GM12878 (cell line): ENCODE data around the gene CSTPP1. TPM values are rescaled to one million over a fixed set of nuclear protein-coding genes. Genes with fewer than 3 reads are reported as not detected.

ENCODE experiments used
- ATAC-seq: fragments of 200-7000 bp; cut with Tn5 transposase; 3 replicates; pipeline ENCODE4 v1.9.1; 2020; ENCODE audit warnings: mild to moderate bottlenecking, moderate library complexity
- BruUV-seq: library from RNA; stranded (reverse); fragments of 400-500 nt; replicated peaks from 2 replicates; lab custom pipeline; 2021; lab: Mats Ljungman, UMichigan
- CTCF ChIA-PET: fragments of 300-600 bp; sonication (Branson Sonifier 250); formaldehyde crosslinking; extraction: SDS; loops from one replicate; lab custom pipeline; 2021; ENCODE audit warnings: inconsistent platforms; lab: Yijun Ruan, JAX
- POLR2A ChIA-PET: fragments of 350-600 bp; formaldehyde crosslinking; extraction: SDS; loops from one replicate; lab custom pipeline; 2021; ENCODE audit warnings: inconsistent platforms; lab: Charles Lee
- RAD21 ChIA-PET: fragments of 300-600 bp; sonication (Branson Sonifier 250); formaldehyde crosslinking; loops from one replicate; lab custom pipeline; 2023; ENCODE audit warnings: antibody characterized with exemption; ENCODE audit not compliant: unreplicated experiment; lab: Charles Lee
- SMC1A ChIA-PET: fragments of 300-600 bp; sonication (Branson Sonifier 250); formaldehyde crosslinking; loops from one replicate; lab custom pipeline; 2023; ENCODE audit not compliant: unreplicated experiment, uncharacterized antibody; lab: Charles Lee
- DNase-seq: peaks from one replicate; pipeline ENCODE4 v3.0.0-alpha.2; 2011; ENCODE audit warnings: low read depth, low spot score
- FAIRE-seq: peaks from 3 replicates; lab custom pipeline; 2011; peaks lifted over from hg19 to GRCh38; lab: Jason Lieb, UNC
- H2AFZ ChIP-seq: 2 replicates; pipeline ENCODE4 v1.6.0; 2011; ENCODE audit warnings: low read depth, low read length, control low read depth; ENCODE audit not compliant: control insufficient read depth
- H3K27ac ChIP-seq: 2 replicates; pipeline ENCODE4 v1.5.1; 2011; ENCODE audit warnings: control low read depth; ENCODE audit not compliant: control insufficient read depth, insufficient read depth
- H3K27me3 ChIP-seq, 2 experiments: replicated peaks in 1 of 2; 2 replicates each; pipeline versions ENCODE4 v1.6.0 to v1.6.1; 2011; ENCODE audit warnings: low read length in 1 of 2; ENCODE audit not compliant: control insufficient read depth in 2 of 2, insufficient read depth in 2 of 2
- H3K36me3 ChIP-seq, 2 experiments: 2 replicates each; pipeline ENCODE4 v1.5.1; 2011; ENCODE audit warnings: low read length in 1 of 2; ENCODE audit not compliant: control insufficient read depth in 2 of 2, insufficient read depth in 2 of 2
- H3K4me1 ChIP-seq: 2 replicates; pipeline ENCODE4 v1.6.1; 2011; ENCODE audit warnings: mild to moderate bottlenecking, low read length, moderate library complexity, mixed read lengths; ENCODE audit not compliant: control insufficient read depth, insufficient read depth
- H3K4me2 ChIP-seq: 2 replicates; pipeline ENCODE4 v1.6.0; 2011; ENCODE audit warnings: control low read depth; ENCODE audit not compliant: control insufficient read depth, insufficient read depth
- H3K4me3 ChIP-seq: fragments of 200-600 bp; sonication (generic); 2 replicates; pipeline ENCODE4 v1.5.1; 2016
- H3K79me2 ChIP-seq: 2 replicates; pipeline ENCODE4 v1.6.0; 2011; ENCODE audit warnings: low read length; ENCODE audit not compliant: control insufficient read depth, insufficient read depth
- H3K9ac ChIP-seq: 2 replicates; pipeline ENCODE4 v1.8.0; 2011; ENCODE audit warnings: low read length, control low read depth, mixed read lengths; ENCODE audit not compliant: control insufficient read depth, insufficient read depth
- H3K9me3 ChIP-seq: replicated peaks from 3 replicates; pipeline ENCODE4 v1.5.1; 2011; ENCODE audit warnings: mild to moderate bottlenecking, low read length; ENCODE audit not compliant: control insufficient read depth, insufficient read depth
- H4K20me1 ChIP-seq: 2 replicates; pipeline ENCODE4 v1.6.0; 2011; ENCODE audit not compliant: control insufficient read depth, insufficient read depth
- ESRRA ChIP-seq: IDR thresholded peaks from 2 replicates; pipeline ENCODE4 v1.6.1; 2012; ENCODE audit warnings: mild to moderate bottlenecking, low read length, improper control_type of control experiment
- WGBS: methylation state at CpG from one replicate; pipeline ENCODE4 v1.1.6; 2016; ENCODE audit warnings: low lambda C conversion rate; ENCODE audit not compliant: insufficient replicate concordance, insufficient coverage; ENCODE audit errors: missing lambda C conversion rate; 5-methylcytosine and 5-hydroxymethylcytosine counted together
- in situ Hi-C: fragments of 300-500 bp; cut with MboI; formaldehyde crosslinking; loops from 9 replicates; pipeline ENCODE4 v1.14.3; 2018; ENCODE audit warnings: mixed read lengths
- intact Hi-C: fragments of 100-400 bp; cut with micrococcal nuclease; formaldehyde crosslinking; loops from one replicate; pipeline ENCODE4 v1.14.2; 2022; ENCODE audit not compliant: unreplicated experiment
- polyA plus RNA-seq, 11 experiments: library from polyadenylated mRNA; depleted of rRNA in 4 of 11; unstranded in 6 of 11; stranded (reverse) in 5 of 11; fragments of >200 nt; fragmentation: Nextera tagmentation in 4 of 11; fragmentation: Illumina TruSeq in 1 of 11; extraction: Ambion mirVana in 4 of 11; extraction: Trizol in 1 of 11; gene quantifications; 1 replicate in 1 of 11; 2 replicates in 10 of 11; pipeline versions ENCODE4 v1.2.1 to v1.2.3, GENCODE V29; 2011 to 2016; ENCODE audit warnings: inconsistent platforms in 2 of 11, missing spikeins in 2 of 11, low read depth in 1 of 11
- total RNA-seq, 4 experiments: library from RNA; depleted of rRNA in 3 of 4; stranded (reverse); fragments of >200 nt in 3 of 4; fragmentation: Illumina TruSeq in 1 of 4; extraction: Trizol in 1 of 4; gene quantifications; 2 replicates each; pipeline versions ENCODE4 v1.2.1 to v1.2.3, GENCODE V29; 2013 to 2021
- TF ChIP-seq, protein P1 (sequence below): fragments of 450-650 bp; formaldehyde crosslinking; IDR thresholded peaks from 2 replicates; pipeline ENCODE4 v1.5.0; 2022; ENCODE audit warnings: mild to moderate bottlenecking, missing genetic modification characterization
- TF ChIP-seq, protein P2 (sequence below), 3 experiments: IDR thresholded peaks in 2 of 3; conservative IDR thresholded peaks in 1 of 3; 2 replicates each; pipeline ENCODE4 v1.5.1; 2011; ENCODE audit warnings: low read depth in 3 of 3, low read length in 3 of 3, mild to moderate bottlenecking in 3 of 3, control low read depth in 2 of 3, moderate library complexity in 2 of 3, inconsistent platforms in 1 of 3, mixed read lengths in 1 of 3; ENCODE audit not compliant: control insufficient read depth in 2 of 3, insufficient read depth in 1 of 3; ENCODE audit errors: extremely low read depth in 1 of 3

Gene CSTPP1
- total and polyA plus RNA-seq, 10 of the 15 experiments (the other 5 are each of a cell fraction or from before 2014, with no cell fraction given), result 7.1 to 23.4 (median 17.5) TPM

DNA sequence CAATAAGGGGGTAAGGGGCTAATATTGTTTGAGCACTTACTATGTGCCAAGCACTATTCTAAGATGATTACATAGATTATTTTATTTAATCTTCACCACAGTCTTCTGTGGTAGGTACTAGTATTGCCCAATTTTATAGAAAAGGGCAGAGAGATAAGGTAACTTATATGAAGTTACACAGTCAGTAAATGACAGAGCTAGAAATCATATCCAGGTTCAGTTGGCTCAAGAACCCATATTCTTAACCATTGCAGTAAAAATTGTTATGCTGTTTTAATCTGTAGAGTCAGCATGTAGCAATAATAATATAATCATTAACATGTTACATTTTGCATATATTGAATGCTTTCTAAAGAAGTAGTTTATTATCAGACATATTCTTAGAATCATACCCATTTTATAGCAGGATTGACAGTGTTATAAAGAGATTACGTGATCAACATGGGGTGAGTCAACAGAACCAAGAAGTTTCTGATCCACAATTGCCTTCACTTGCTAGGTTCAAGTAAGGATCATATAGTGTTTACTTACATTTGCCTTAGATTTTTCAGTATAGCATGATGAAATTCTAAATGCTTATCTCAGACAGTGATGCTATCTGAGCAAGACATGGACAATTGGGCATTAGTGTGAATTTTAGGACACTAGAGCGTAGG, 46.4 kb downstream of the CSTPP1 start:
- H3K4me2 ChIP-seq, result no peak overlapping the region
- ATAC-seq, result no peak
- H3K9ac ChIP-seq, result no peak overlapping the region
- H3K27ac ChIP-seq, result no peak overlapping the region
- no peaks in the 10 kb centered on the region for H3K27me3 ChIP-seq
- in situ Hi-C loops (no loop called here), intact Hi-C loops (no loop called here)
- no peaks in the 10 kb centered on the region for H3K4me1 ChIP-seq
- 97% methylated on average over 2 of the region's 2 CpGs for WGBS
- TF ChIP-seq, protein P1, sequence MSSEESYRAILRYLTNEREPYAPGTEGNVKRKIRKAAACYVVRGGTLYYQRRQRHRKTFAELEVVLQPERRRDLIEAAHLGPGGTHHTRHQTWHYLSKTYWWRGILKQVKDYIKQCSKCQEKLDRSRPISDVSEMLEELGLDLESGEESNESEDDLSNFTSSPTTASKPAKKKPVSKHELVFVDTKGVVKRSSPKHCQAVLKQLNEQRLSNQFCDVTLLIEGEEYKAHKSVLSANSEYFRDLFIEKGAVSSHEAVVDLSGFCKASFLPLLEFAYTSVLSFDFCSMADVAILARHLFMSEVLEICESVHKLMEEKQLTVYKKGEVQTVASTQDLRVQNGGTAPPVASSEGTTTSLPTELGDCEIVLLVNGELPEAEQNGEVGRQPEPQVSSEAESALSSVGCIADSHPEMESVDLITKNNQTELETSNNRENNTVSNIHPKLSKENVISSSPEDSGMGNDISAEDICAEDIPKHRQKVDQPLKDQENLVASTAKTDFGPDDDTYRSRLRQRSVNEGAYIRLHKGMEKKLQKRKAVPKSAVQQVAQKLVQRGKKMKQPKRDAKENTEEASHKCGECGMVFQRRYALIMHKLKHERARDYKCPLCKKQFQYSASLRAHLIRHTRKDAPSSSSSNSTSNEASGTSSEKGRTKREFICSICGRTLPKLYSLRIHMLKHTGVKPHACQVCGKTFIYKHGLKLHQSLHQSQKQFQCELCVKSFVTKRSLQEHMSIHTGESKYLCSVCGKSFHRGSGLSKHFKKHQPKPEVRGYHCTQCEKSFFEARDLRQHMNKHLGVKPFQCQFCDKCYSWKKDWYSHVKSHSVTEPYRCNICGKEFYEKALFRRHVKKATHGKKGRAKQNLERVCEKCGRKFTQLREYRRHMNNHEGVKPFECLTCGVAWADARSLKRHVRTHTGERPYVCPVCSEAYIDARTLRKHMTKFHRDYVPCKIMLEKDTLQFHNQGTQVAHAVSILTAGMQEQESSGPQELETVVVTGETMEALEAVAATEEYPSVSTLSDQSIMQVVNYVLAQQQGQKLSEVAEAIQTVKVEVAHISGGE (CRISPR knock-in tag), result no peak
- no TSS peak for BruUV-seq
- no peaks in the 10 kb centered on the region for H3K79me2 ChIP-seq
- H3K36me3 ChIP-seq, result no peaks in the 10 kb centered on the region
- RAD21 ChIA-PET, result no interaction called here
- no peak overlapping the region for H3K4me3 ChIP-seq
- no peaks in the 10 kb centered on the region for H3K9me3 ChIP-seq
- H4K20me1 ChIP-seq, result no peaks in the 10 kb centered on the region
- SMC1A ChIA-PET, result interaction anchor here (1.0 to 1.5 kb wide), 2 partner anchors 21 to 170 kb away, joined by 3 to 4 read pairs; no protein-coding TSS in a partner anchor
- no peak overlapping the region for H2AFZ ChIP-seq
- FAIRE-seq, result no peak
- POLR2A ChIA-PET, result interaction anchor here (0.6 kb wide), 1 partner anchor 781 kb away, joined by 3 read pairs; no protein-coding TSS in a partner anchor
- CTCF ChIA-PET, result interaction anchor here (1.5 kb wide), 1 partner anchor 149 kb away, joined by 4 read pairs; no protein-coding TSS in a partner anchor
- DNase-seq, result no peak

DNA sequence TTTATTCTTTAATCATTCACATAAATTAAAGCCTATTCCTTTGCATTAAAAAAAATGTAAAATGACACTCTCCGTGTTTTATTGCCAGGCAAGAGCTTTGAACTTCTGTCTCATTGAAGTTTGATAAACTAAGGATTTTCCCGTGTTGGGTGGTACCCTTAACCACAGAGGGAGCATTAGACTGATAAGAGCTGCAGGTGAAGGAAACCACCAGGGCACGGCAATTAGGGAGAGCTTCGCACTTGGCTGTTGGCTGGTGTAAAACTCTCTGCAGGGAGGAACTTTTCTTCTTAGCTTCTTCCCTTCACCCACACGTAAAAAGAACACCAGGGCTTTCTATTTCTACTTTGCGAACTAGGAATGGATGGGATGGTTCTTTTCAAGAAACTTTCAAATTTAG, 47.0 kb downstream of the CSTPP1 start:
- TF ChIP-seq ESRRA, result no peak
- TF ChIP-seq, protein P2, sequence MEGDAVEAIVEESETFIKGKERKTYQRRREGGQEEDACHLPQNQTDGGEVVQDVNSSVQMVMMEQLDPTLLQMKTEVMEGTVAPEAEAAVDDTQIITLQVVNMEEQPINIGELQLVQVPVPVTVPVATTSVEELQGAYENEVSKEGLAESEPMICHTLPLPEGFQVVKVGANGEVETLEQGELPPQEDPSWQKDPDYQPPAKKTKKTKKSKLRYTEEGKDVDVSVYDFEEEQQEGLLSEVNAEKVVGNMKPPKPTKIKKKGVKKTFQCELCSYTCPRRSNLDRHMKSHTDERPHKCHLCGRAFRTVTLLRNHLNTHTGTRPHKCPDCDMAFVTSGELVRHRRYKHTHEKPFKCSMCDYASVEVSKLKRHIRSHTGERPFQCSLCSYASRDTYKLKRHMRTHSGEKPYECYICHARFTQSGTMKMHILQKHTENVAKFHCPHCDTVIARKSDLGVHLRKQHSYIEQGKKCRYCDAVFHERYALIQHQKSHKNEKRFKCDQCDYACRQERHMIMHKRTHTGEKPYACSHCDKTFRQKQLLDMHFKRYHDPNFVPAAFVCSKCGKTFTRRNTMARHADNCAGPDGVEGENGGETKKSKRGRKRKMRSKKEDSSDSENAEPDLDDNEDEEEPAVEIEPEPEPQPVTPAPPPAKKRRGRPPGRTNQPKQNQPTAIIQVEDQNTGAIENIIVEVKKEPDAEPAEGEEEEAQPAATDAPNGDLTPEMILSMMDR (IDR thresholded peaks at IDR 0.05 in 2 of 3, conservative IDR thresholded peaks at IDR 0.05 in 1 of 3; ENCODE audit: control insufficient read depth in 2 of 3, extremely low read depth in 1 of 3, insufficient read depth in 1 of 3, low read depth in 3 of 3, low read length in 3 of 3), result no peak
- TF ChIP-seq, all 136 proteins: peak for 0
- ChIA-PET CTCF (no interaction called here), SMC1A (interaction anchor here (1.0 to 1.5 kb wide), 2 partner anchors 20 to 169 kb away, joined by 3 to 4 read pairs; no protein-coding TSS in a partner anchor), RAD21 (no interaction called here), POLR2A (no interaction called here)
- no peak overlapping the region for H2AFZ ChIP-seq
- ATAC-seq (no peak), FAIRE-seq (no peak), DNase-seq (no peak)
- no peak overlapping the region for H3K4me3 ChIP-seq
- in situ Hi-C loops (no loop called here), intact Hi-C loops (no loop called here)
- no peak overlapping the region for H3K9ac ChIP-seq
- no peak overlapping the region for H3K27ac ChIP-seq
- H4K20me1 ChIP-seq, result no peaks in the 10 kb centered on the region
- no peaks in the 10 kb centered on the region for H3K27me3 ChIP-seq
- H3K4me1 ChIP-seq, result no peaks in the 10 kb centered on the region
- BruUV-seq, result no TSS peak
- H3K4me2 ChIP-seq, result no peak overlapping the region
- no peaks in the 10 kb centered on the region for H3K9me3 ChIP-seq
- no peaks in the 10 kb centered on the region for H3K79me2 ChIP-seq
- WGBS, result 88% methylated on average over 6 of the region's 6 CpGs
- no peaks in the 10 kb centered on the region for H3K36me3 ChIP-seq
